Ovary (tissue), 3 donors: Measurements from ENCODE around the gene STIM1.

Experiments used
- POLR2A ChIP-seq: fragments of 450-650 bp; IDR thresholded peaks from one replicate; pipeline ENCODE4 v1.6.1; 2017; ENCODE audit warnings: antibody characterized with exemption, mild to moderate bottlenecking, moderate library complexity
- TF ChIP-seq, protein P1 (sequence below), 3 donors: fragments of 450-650 bp in 2 of 3; fragments of 200-600 bp in 1 of 3; IDR thresholded peaks; one replicate each; pipeline versions ENCODE4 v1.5.1 to v1.8.0; 2016 to 2022; ENCODE audit warnings: antibody characterized with exemption in 3 of 3, mild to moderate bottlenecking in 1 of 3
- donor health status: DM: no; HTN: no; CAD: no.

DNA sequence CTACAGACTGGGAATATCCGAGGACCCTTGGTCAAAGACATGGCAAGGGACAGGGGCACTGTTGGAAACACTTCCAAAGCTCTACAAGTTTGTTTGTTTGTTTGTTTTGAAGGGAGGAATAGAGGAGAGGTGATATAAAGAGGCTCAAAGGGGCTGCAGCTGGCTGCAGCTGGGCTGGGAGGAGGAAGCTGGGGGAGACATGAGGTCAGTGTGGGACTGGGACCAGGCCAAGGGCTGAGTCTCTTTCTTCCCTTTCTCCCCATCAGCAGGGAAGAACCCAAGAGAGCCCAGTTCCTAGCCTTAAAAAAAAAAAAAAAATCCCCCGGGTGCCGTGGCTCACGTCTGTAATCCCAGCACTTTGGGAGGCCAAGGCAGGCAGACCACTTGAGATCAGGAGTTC lies 19.7 kb upstream of the STIM1 start:
- TF ChIP-seq, protein P1, sequence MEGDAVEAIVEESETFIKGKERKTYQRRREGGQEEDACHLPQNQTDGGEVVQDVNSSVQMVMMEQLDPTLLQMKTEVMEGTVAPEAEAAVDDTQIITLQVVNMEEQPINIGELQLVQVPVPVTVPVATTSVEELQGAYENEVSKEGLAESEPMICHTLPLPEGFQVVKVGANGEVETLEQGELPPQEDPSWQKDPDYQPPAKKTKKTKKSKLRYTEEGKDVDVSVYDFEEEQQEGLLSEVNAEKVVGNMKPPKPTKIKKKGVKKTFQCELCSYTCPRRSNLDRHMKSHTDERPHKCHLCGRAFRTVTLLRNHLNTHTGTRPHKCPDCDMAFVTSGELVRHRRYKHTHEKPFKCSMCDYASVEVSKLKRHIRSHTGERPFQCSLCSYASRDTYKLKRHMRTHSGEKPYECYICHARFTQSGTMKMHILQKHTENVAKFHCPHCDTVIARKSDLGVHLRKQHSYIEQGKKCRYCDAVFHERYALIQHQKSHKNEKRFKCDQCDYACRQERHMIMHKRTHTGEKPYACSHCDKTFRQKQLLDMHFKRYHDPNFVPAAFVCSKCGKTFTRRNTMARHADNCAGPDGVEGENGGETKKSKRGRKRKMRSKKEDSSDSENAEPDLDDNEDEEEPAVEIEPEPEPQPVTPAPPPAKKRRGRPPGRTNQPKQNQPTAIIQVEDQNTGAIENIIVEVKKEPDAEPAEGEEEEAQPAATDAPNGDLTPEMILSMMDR (IDR thresholded peaks at IDR 0.05): no peak
- no peak for TF ChIP-seq POLR2A
